GM19035 (cell line): Measurements from ENCODE around the gene NECAB2.

Experiments
- ATAC-seq: cut with Tn5 transposase; IDR thresholded peaks from one replicate; pipeline ENCODE4 v1.9.1; 2021; ENCODE audit not compliant: unreplicated experiment

The NECAB2 gene

GRCh38 chr16:84018710-84019109 lies 50.7 kb downstream of the NECAB2 start:
- no peak for ATAC-seq

- ATAC-seq: no peak
Observed at GRCh38 chr16:84020353-84020752, 52.3 kb downstream of the NECAB2 start.

GRCh38 chr16:84021488-84021887 lies 53.4 kb downstream of the NECAB2 start:
- no peak for ATAC-seq

GRCh38 chr16:84022644-84023043 lies 54.6 kb downstream of the NECAB2 start:
- no peak for ATAC-seq

GRCh38 chr16:84024854-84025253 lies 56.8 kb downstream of the NECAB2 start:
- ATAC-seq: no peak

- no peak for ATAC-seq
Observed at GRCh38 chr16:84026606-84027005, 58.6 kb downstream of the NECAB2 start.

- no peak for ATAC-seq
Observed at GRCh38 chr16:84027625-84028024, 59.6 kb downstream of the NECAB2 start.

GRCh38 chr16:84029297-84030047 lies 61.4 kb downstream of the NECAB2 start:
- no peak for ATAC-seq

- ATAC-seq: no peak
Observed at GRCh38 chr16:84031556-84031955, 63.5 kb downstream of the NECAB2 start.

- ATAC-seq: no peak
Observed at GRCh38 chr16:84032458-84033178, 64.6 kb downstream of the NECAB2 start.

GRCh38 chr16:84033251-84034195 lies 65.5 kb downstream of the NECAB2 start:
- no peak for ATAC-seq

GRCh38 chr16:84034516-84034915 lies 66.5 kb downstream of the NECAB2 start:
- no peak for ATAC-seq

GRCh38 chr16:84036131-84036530 lies 68.1 kb downstream of the NECAB2 start:
- no peak for ATAC-seq

GRCh38 chr16:84036982-84037425 lies 69.0 kb downstream of the NECAB2 start:
- ATAC-seq: no peak

GRCh38 chr16:84038469-84038868 lies 70.4 kb downstream of the NECAB2 start:
- no peak for ATAC-seq

- ATAC-seq: no peak
Observed at GRCh38 chr16:84039696-84040095, 71.7 kb downstream of the NECAB2 start.

- no peak for ATAC-seq
Observed at GRCh38 chr16:84040226-84040822, 72.3 kb downstream of the NECAB2 start.

GRCh38 chr16:84040823-84041820 lies 73.1 kb downstream of the NECAB2 start:
- no peak for ATAC-seq

- ATAC-seq: no peak
Observed at GRCh38 chr16:84041881-84042280, 73.8 kb downstream of the NECAB2 start.
